Breast epithelium (tissue), 3 donors: ENCODE measurements around the gene GNG10.

Experiments used
- CTCF ChIP-seq, 3 donors: fragments of 450-650 bp; IDR thresholded peaks; one replicate each; pipeline ENCODE4 v1.5.1; 2016 to 2017; ENCODE audit warnings: antibody characterized with exemption in 3 of 3, mild to moderate bottlenecking in 3 of 3, moderate library complexity in 3 of 3
- POLR2AphosphoS5 ChIP-seq, 3 donors: sonication (generic); formaldehyde crosslinking; IDR thresholded peaks; one replicate each; pipeline ENCODE4 v1.6.1; 2017; ENCODE audit warnings: antibody characterized with exemption in 3 of 3

DNA sequence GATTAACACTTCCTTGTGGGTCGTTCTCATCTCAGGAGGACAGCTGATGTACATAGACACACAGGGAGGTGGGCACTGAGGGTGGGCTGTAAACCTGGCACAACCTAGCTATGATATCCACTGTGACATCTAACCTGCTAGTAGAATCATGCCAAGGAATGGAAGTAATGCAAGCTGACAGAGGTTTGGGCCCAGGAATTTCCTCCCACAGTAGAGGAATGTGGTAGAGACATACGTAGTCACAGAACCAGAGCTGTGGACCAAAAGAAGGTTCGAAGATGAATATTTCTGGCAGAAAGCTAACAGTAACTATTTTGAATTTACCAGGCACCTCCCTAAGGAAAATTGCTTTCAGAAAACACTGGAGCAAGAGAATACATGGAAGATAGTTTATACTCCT lies 45.5 kb upstream of the GNG10 start:
- TF ChIP-seq CTCF (IDR thresholded peaks at IDR 0.05) (no peak), POLR2AphosphoS5 (IDR thresholded peaks at IDR 0.05) (no peak)
